Naive thymus-derived CD4-positive, alpha-beta T cell (primary cell): ENCODE measurements around the gene GRIN2D. TPM values are rescaled to one million over a fixed set of nuclear protein-coding genes. Genes with fewer than 3 reads are reported as not detected.

ENCODE experiments used
- ATAC-seq: fragments of 150-1000 bp; cut with Tn5 transposase; 2 replicates; pipeline ENCODE4 v1.10.0; 2021; ENCODE audit warnings: mild to moderate bottlenecking, moderate library complexity
- CTCF ChIA-PET: fragments of 350-600 bp; sonication (Branson Sonifier 250); formaldehyde crosslinking; loops from one replicate; lab custom pipeline; 2021; ENCODE audit warnings: antibody characterized with exemption; lab: Charles Lee
- POLR2A ChIA-PET: fragments of 350-600 bp; sonication (Branson Sonifier 250); formaldehyde crosslinking; loops from one replicate; lab custom pipeline; 2021; ENCODE audit warnings: antibody characterized with exemption, inconsistent platforms; lab: Charles Lee
- DNase-seq, 9 donors: peaks; one replicate each; pipeline versions ENCODE4 v3.0.0 to v3.0.0-alpha.2; 2020 to 2022; ENCODE audit warnings: mixed read lengths in 1 of 9
- H3K27ac ChIP-seq: one replicate; pipeline ENCODE4 v1.7.0; 2013; ENCODE audit warnings: mild to moderate bottlenecking, low read depth, low read length, moderate library complexity
- H3K27me3 ChIP-seq, 2 donors: one replicate each; pipeline ENCODE4 v1.7.0; 2013; ENCODE audit warnings: low read length in 2 of 2, mild to moderate bottlenecking in 2 of 2, moderate library complexity in 2 of 2; ENCODE audit not compliant: control insufficient read depth in 2 of 2, insufficient read depth in 2 of 2
- H3K36me3 ChIP-seq, 3 experiments: 1 replicate in 2 of 3; 2 replicates in 1 of 3; pipeline ENCODE4 v1.7.0; 2013; ENCODE audit warnings: low read length in 3 of 3, mild to moderate bottlenecking in 3 of 3, moderate library complexity in 1 of 3; ENCODE audit not compliant: insufficient read depth in 3 of 3, control insufficient read depth in 2 of 3
- H3K4me1 ChIP-seq, 2 donors: one replicate each; pipeline ENCODE4 v1.7.0; 2013; ENCODE audit warnings: low read length in 2 of 2, mild to moderate bottlenecking in 2 of 2, moderate library complexity in 1 of 2; ENCODE audit not compliant: control insufficient read depth in 2 of 2, insufficient read depth in 2 of 2
- H3K4me3 ChIP-seq: 2 replicates; pipeline ENCODE4 v1.7.0; 2013; ENCODE audit warnings: mild to moderate bottlenecking, low read length
- H3K9me3 ChIP-seq, 3 experiments: 1 replicate in 2 of 3; 2 replicates in 1 of 3; pipeline ENCODE4 v1.7.0; 2013; ENCODE audit warnings: low read length in 3 of 3; ENCODE audit not compliant: control insufficient read depth in 2 of 3
- H3K27ac Mint-ChIP-seq, 9 donors: one replicate each; pipeline ENCODE4 v1.8.0; 2020 to 2022; ENCODE audit warnings: mixed read lengths in 9 of 9, mild to moderate bottlenecking in 8 of 9, moderate library complexity in 5 of 9, inconsistent platforms in 2 of 9
- H3K27me3 Mint-ChIP-seq, 5 donors: one replicate each; pipeline ENCODE4 v1.8.0; 2021 to 2022; ENCODE audit warnings: mixed read lengths in 5 of 5, mild to moderate bottlenecking in 1 of 5
- H3K36me3 Mint-ChIP-seq, 5 donors: one replicate each; pipeline ENCODE4 v1.8.0; 2020 to 2022; ENCODE audit warnings: mixed read lengths in 5 of 5, mild to moderate bottlenecking in 3 of 5, inconsistent platforms in 1 of 5
- H3K4me1 Mint-ChIP-seq, 7 donors: one replicate each; pipeline ENCODE4 v1.8.0; 2020 to 2022; ENCODE audit warnings: mixed read lengths in 7 of 7, mild to moderate bottlenecking in 3 of 7, inconsistent platforms in 1 of 7
- H3K4me3 Mint-ChIP-seq, 10 donors: one replicate each; pipeline ENCODE4 v1.8.0; 2020 to 2022; ENCODE audit warnings: mild to moderate bottlenecking in 10 of 10, mixed read lengths in 10 of 10, moderate library complexity in 6 of 10, inconsistent platforms in 2 of 10
- H3K9me3 Mint-ChIP-seq, 11 donors: one replicate each; pipeline ENCODE4 v1.8.0; 2020 to 2022; ENCODE audit warnings: mixed read lengths in 11 of 11, mild to moderate bottlenecking in 4 of 11, inconsistent platforms in 1 of 11, moderate library complexity in 1 of 11
- intact Hi-C, 2 donors: fragments of 100-400 bp; cut with micrococcal nuclease; formaldehyde crosslinking; loops; one replicate each; pipeline ENCODE4 v1.15.1; 2023
- polyA plus RNA-seq, 2 donors: library from polyadenylated mRNA; unstranded; fragments of 300-500 nt; fragmentation: Illumina TruSeq; gene quantifications; one replicate each; pipeline ENCODE4 v1.2.3, GENCODE V29; 2021
- total RNA-seq, 6 experiments: library from RNA in 5 of 6; stranded (reverse) in 5 of 6; gene quantifications; 1 replicate in 5 of 6; 2 replicates in 1 of 6; pipeline ENCODE4 v1.2.3 and lab custom pipeline; 2021 to 2026

Gene GRIN2D
- total and polyA plus RNA-seq, 7 experiments from 2014 or later = 0.08 to 0.39 (median 0.11) TPM; not detected in 2

DNA sequence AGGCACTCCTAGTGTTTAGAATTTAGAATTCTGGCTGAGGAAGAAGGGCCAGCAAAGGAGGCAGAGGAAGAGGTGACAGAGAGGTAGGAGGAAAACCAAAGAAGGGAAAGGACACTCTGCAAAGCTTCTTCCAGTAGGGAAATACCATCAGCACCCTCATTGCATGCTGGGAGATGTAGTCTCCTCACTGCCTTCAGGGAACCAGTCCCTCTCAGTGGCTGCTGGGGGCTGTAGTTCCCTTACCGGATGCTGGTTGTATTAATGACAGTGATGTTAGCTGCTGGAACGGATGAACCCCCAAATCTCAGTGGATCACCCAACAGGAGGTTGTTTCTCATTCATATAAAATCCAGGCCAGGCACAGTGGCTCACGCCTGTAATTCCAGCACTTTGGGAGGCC is 10.1 kb downstream of the GRIN2D start:
- Histone ChIP-seq H3K4me3 (no peak overlapping the region), H3K27ac (no peak overlapping the region), H3K36me3 (no peaks in the 10 kb centered on the region), H3K4me1 (no peaks in the 10 kb centered on the region), H3K27me3 (no peaks in the 10 kb centered on the region), H3K9me3 (no peaks in the 10 kb centered on the region)
- peak in 5 of 9 donors; percentile 35 to 52 (median 47) for DNase-seq
- ChIA-PET CTCF (interaction anchor here (0.6 to 1.0 kb wide), 2 partner anchors 12 to 16 kb away, joined by 6 to 8 read pairs; partner anchors contain the start of gene KDELR1), POLR2A (interaction anchor here (0.5 to 1.1 kb wide), 3 partner anchors 10 to 103 kb away, joined by 3 to 4 read pairs (median 3); no protein-coding TSS in a partner anchor)
- Mint-ChIP-seq H3K36me3 (peaks cover 0 to 6% (median 0%) of the 10 kb centered on the region in 5 donors), H3K27me3 (peaks cover 5 to 12% (median 6%) of the 10 kb centered on the region in 5 donors), H3K4me3 (no peak overlapping the region), H3K9me3 (peaks cover 0 to 4% (median 0%) of the 10 kb centered on the region in 11 donors), H3K27ac (peak overlapping the region in 1 of 9 donors; percentile 5), H3K4me1 (peaks cover 5 to 22% (median 13%) of the 10 kb centered on the region in 7 donors)
- intact Hi-C loops = loop anchor here in 1 of 2 donors (5.0 kb wide), 1 partner anchor 64 kb away; the partner anchor contains the start of gene CYTH2
- peak; percentile 69 for ATAC-seq

- Histone ChIP-seq H3K27ac (no peak overlapping the region), H3K36me3 (no peaks in the 10 kb centered on the region), H3K27me3 (no peaks in the 10 kb centered on the region), H3K9me3 (no peaks in the 10 kb centered on the region), H3K4me1 (no peaks in the 10 kb centered on the region), H3K4me3 (no peak overlapping the region)
- no peaks in the 10 kb centered on the region for H3K36me3 Mint-ChIP-seq
- DNase-seq = no peak
- CTCF ChIA-PET = interaction anchor here (2.7 kb wide), 1 partner anchor 14 kb away, joined by 11 read pairs; the partner anchor contains the start of gene KDELR1
- peaks cover 5 to 15% (median 6%) of the 10 kb centered on the region in 5 donors for H3K27me3 Mint-ChIP-seq
- intact Hi-C loops = no loop called here
- peaks cover 0 to 4% (median 0%) of the 10 kb centered on the region in 11 donors for H3K9me3 Mint-ChIP-seq
- no peak overlapping the region for H3K4me3 Mint-ChIP-seq
- ATAC-seq = no peak
- H3K27ac Mint-ChIP-seq = no peak overlapping the region
- POLR2A ChIA-PET = no interaction called here
- H3K4me1 Mint-ChIP-seq = peaks cover 4 to 14% (median 8%) of the 10 kb centered on the region in 7 donors
Measured at GRCh38 chr19:48405010-48405659, 11.7 kb downstream of the GRIN2D start.

- H3K27me3 ChIP-seq = no peaks in the 10 kb centered on the region
- H3K4me3 ChIP-seq = no peak overlapping the region
- H3K9me3 ChIP-seq = no peaks in the 10 kb centered on the region
- POLR2A ChIA-PET = no interaction called here
- DNase-seq (no peak), ATAC-seq (no peak)
- Mint-ChIP-seq H3K4me1 (peaks cover 0 to 11% (median 8%) of the 10 kb centered on the region in 7 donors), H3K27me3 (peaks cover 5 to 19% (median 6%) of the 10 kb centered on the region in 5 donors), H3K4me3 (no peak overlapping the region), H3K27ac (no peak overlapping the region), H3K36me3 (no peaks in the 10 kb centered on the region), H3K9me3 (peaks cover 0 to 4% (median 0%) of the 10 kb centered on the region in 11 donors)
- intact Hi-C loops = no loop called here
- no peaks in the 10 kb centered on the region for H3K4me1 ChIP-seq
- no peak overlapping the region for H3K27ac ChIP-seq
- CTCF ChIA-PET = interaction anchor here (0.8 to 2.7 kb wide), 2 partner anchors 10 to 14 kb away, joined by 3 to 11 read pairs; partner anchors contain the start of gene KDELR1
- no peaks in the 10 kb centered on the region for H3K36me3 ChIP-seq
Measured at GRCh38 chr19:48405850-48406249, 12.4 kb downstream of the GRIN2D start.

GRCh38 chr19:48413879-48414587 is 20.6 kb downstream of the GRIN2D start:
- H3K27ac Mint-ChIP-seq = peak overlapping the region in 1 of 9 donors; percentile 32

GRCh38 chr19:48415395-48415794 is 21.9 kb downstream of the GRIN2D start:
- DNase-seq = peak; percentile 37 to 80 (median 53)
- Mint-ChIP-seq H3K9me3 (no peaks in the 10 kb centered on the region), H3K4me1 (peaks cover 12 to 38% (median 29%) of the 10 kb centered on the region in 7 donors), H3K27me3 (peaks cover 0 to 38% (median 0%) of the 10 kb centered on the region in 5 donors), H3K36me3 (no peaks in the 10 kb centered on the region), H3K4me3 (peak overlapping the region in 9 of 10 donors; percentile 21 to 88 (median 84)), H3K27ac (peak overlapping the region in 1 of 9 donors; percentile 51)
- intact Hi-C loops = loop anchor here (1.0 to 2.0 kb wide), 7 partner anchors 17 to 77 kb away; partner anchors contain the start of genes CYTH2 (in 2 of the 2), GRWD1 (in 1 of the 2), KDELR1 (in 1 of the 2) and SYNGR4 (in 1 of the 2)
- CTCF ChIA-PET = no interaction called here
- peak overlapping the region; percentile 41 for H3K4me3 ChIP-seq
- no peaks in the 10 kb centered on the region for H3K27me3 ChIP-seq
- peaks cover 0 to 7% of the 10 kb centered on the region in 2 donors for H3K4me1 ChIP-seq
- no peaks in the 10 kb centered on the region for H3K36me3 ChIP-seq
- ATAC-seq = peak; percentile 91
- POLR2A ChIA-PET = interaction anchor here (0.8 to 1.8 kb wide), 3 partner anchors 11 to 40 kb away, joined by 3 to 6 read pairs (median 4); partner anchors contain the start of gene KDELR1
- no peaks in the 10 kb centered on the region for H3K9me3 ChIP-seq
- no peak overlapping the region for H3K27ac ChIP-seq

More at GRCh38 chr19:48413879-48414587, 20.6 kb downstream of the GRIN2D start:
- CTCF ChIA-PET = interaction anchor here (0.6 kb wide), 1 partner anchor 211 kb away, joined by 3 read pairs; no protein-coding TSS in a partner anchor
- Histone ChIP-seq H3K27ac (no peak overlapping the region), H3K36me3 (no peaks in the 10 kb centered on the region), H3K4me3 (no peak overlapping the region), H3K27me3 (no peaks in the 10 kb centered on the region), H3K4me1 (peaks cover 0 to 7% of the 10 kb centered on the region in 2 donors), H3K9me3 (no peaks in the 10 kb centered on the region)
- intact Hi-C loops = loop anchor here (2.0 kb wide), 3 partner anchors 15 to 79 kb away; partner anchors contain the start of gene CYTH2 (in 2 of the 2)
- Mint-ChIP-seq H3K36me3 (no peaks in the 10 kb centered on the region), H3K4me1 (peaks cover 8 to 35% (median 26%) of the 10 kb centered on the region in 7 donors), H3K4me3 (peak overlapping the region in 7 of 10 donors; percentile 30 to 88 (median 84)), H3K9me3 (no peaks in the 10 kb centered on the region), H3K27me3 (peaks cover 0 to 38% (median 0%) of the 10 kb centered on the region in 5 donors)
- DNase-seq (no peak), ATAC-seq (no peak)
- POLR2A ChIA-PET = interaction anchor here (0.6 to 1.8 kb wide), 5 partner anchors 11 to 224 kb away, joined by 3 to 6 read pairs (median 4); partner anchors contain the start of gene KDELR1

- Histone ChIP-seq H3K36me3 (no peaks in the 10 kb centered on the region), H3K4me1 (peaks cover 0 to 7% of the 10 kb centered on the region in 2 donors), H3K27ac (no peak overlapping the region), H3K4me3 (peak overlapping the region; percentile 16), H3K27me3 (no peaks in the 10 kb centered on the region), H3K9me3 (no peaks in the 10 kb centered on the region)
- H3K4me1 Mint-ChIP-seq = peaks cover 12 to 38% (median 29%) of the 10 kb centered on the region in 7 donors
- intact Hi-C loops = loop anchor here (1.0 to 2.0 kb wide), 7 partner anchors 17 to 77 kb away; partner anchors contain the start of genes CYTH2 (in 2 of the 2), GRWD1 (in 1 of the 2), KDELR1 (in 1 of the 2) and SYNGR4 (in 1 of the 2)
- H3K4me3 Mint-ChIP-seq = peak overlapping the region in 9 of 10 donors; percentile 39 to 88 (median 84)
- H3K36me3 Mint-ChIP-seq = no peaks in the 10 kb centered on the region
- ChIA-PET POLR2A (no interaction called here), CTCF (no interaction called here)
- no peak for DNase-seq
- H3K9me3 Mint-ChIP-seq = no peaks in the 10 kb centered on the region
- ATAC-seq = no peak
- peak overlapping the region in 1 of 9 donors; percentile 51 for H3K27ac Mint-ChIP-seq
- H3K27me3 Mint-ChIP-seq = peaks cover 0 to 35% (median 0%) of the 10 kb centered on the region in 5 donors
Measured at GRCh38 chr19:48415806-48416221, 22.3 kb downstream of the GRIN2D start.
